C4-2B (cell line): ENCODE results near the gene TREX2.

Experiments used
- H3K27ac ChIP-seq: fragments of 450-650 bp; 2 replicates; pipeline ENCODE4 v1.5.1; 2017
- CTCF ChIP-seq: fragments of 450-650 bp; conservative IDR thresholded peaks from 2 replicates; pipeline ENCODE4 v1.5.1; 2017; ENCODE audit warnings: mild to moderate bottlenecking
- ZFX ChIP-seq: fragments of 450-650 bp; IDR thresholded peaks from 2 replicates; pipeline ENCODE4 v1.6.1; 2017

TREX2 gene

GRCh38 chrX:153430796-153431195 is 15.1 kb downstream of the TREX2 start:
- no peak overlapping the region for H3K27ac ChIP-seq
- TF ChIP-seq ZFX (no peak), CTCF (no peak)

- H3K27ac ChIP-seq: no peak overlapping the region
- TF ChIP-seq ZFX (no peak), CTCF (no peak)
Measured at GRCh38 chrX:153426204-153426603, 19.7 kb downstream of the TREX2 start.

GRCh38 chrX:153423652-153424051 is 22.2 kb downstream of the TREX2 start:
- H3K27ac ChIP-seq: no peak overlapping the region
- TF ChIP-seq ZFX (no peak), CTCF (no peak)

DNA sequence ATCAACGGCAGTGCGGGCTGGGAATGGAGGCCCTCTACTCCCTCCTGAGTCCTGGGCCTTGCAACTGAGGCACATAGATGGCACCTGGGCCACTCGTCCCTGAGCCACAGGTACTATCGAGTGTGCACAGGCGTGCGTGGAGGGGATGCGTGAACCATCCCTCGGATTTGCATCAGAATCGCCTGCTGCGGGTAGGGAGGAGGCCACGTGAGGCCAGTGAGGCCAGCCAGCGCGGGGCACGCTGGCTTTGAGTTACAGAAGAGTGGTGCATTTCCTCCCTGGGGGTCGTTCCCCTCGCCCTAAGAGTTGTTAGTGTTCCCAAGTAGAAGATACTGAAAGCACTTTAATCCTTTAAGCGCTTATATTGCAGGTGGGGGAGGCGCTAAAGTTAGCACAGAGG is 24.0 kb downstream of the TREX2 start:
- no peak overlapping the region for H3K27ac ChIP-seq
- TF ChIP-seq ZFX (no peak), CTCF (no peak)

DNA sequence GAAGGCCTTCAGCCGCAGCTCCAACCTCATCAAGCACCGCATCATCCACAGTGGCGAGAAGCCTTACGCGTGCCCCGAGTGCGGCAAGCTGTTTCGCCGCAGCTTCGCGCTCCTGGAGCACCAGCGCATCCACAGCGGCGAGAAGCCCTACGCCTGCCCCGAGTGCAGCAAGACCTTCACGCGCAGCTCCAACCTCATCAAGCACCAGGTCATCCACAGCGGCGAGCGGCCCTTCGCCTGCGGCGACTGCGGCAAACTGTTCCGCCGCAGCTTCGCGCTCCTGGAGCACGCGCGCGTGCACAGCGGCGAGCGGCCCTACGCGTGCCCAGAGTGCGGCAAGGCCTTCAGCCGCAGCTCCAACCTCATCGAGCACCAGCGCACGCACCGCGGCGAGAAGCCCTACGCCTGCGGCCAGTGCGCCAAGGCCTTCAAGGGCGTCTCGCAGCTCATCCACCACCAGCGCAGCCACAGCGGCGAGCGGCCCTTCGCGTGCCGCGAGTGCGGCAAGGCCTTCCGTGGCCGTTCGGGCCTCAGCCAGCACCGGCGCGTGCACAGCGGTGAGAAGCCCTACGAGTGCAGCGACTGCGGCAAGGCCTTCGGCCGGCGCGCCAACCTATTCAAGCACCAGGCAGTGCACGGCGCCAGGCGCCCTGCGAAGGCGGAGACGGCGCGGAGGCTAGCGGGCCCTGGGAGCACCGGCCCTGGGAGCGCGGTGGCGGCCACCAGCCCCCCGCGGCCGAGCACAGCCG is 24.8 kb downstream of the TREX2 start:
- no peak overlapping the region for H3K27ac ChIP-seq
- no peak for TF ChIP-seq ZFX
- TF ChIP-seq CTCF: no peak

DNA sequence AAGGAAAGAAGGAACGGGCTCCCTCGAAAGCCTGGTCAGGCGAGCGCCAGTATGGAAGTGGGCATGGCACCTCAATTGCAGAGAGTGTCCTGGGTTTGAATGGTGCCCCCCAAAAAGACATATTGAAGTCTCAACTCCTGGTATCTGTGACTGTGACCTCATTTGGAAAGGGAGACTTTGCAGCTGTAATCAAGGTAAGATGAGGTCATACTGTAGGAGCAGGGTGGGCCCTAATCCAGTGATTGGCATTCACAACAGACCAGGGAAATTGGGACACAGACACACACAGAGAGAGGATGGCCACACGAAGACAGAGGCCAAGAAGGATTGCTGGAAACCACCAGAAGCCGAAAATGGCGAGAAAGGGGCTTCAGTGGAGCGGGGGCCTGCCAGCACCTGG is 28.2 kb downstream of the TREX2 start:
- TF ChIP-seq ZFX (no peak), CTCF (no peak)
- H3K27ac ChIP-seq: no peak overlapping the region

DNA sequence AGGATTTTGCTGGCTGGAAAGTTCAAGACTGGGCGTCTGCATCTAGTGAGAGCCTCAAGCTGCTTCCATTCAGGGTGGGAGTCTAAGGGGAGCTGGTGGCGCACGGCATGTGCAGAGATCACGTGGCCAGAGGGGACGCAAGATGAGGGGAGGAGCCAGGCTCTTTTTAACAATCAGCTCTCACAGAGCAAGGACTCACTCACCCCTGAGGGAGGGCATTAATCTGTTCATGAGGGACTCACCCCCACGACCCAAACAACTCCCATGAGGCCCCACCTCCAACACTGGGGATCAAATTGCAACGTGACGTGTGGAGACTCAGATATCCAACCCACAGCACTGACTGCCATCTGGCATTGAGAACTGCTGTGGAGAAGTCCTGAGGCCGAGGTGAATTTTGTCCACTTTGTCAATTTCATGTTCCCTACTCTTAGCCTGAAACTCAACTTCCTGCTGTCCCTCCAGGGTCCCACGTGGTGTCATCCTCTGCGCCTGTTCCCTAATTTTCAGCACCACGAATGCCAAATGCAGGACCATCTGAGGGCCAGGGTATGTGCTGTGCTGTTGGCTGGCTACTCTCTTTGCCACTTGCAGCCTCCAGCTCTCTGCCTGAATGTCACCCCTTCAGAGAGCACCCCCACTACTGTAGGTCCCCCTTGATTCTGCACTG is 28.9 kb downstream of the TREX2 start:
- H3K27ac ChIP-seq: no peak overlapping the region
- TF ChIP-seq ZFX (no peak), CTCF (no peak)
